GM15510 (cell line): ENCODE data around the gene TMC4.

ENCODE experiments used
- POLR2A ChIP-seq: IDR thresholded peaks from 3 replicates; pipeline ENCODE4 v1.6.1; 2011; ENCODE audit warnings: borderline replicate concordance; ENCODE audit not compliant: insufficient read length; ENCODE audit errors: extremely low read depth

Gene TMC4

DNA sequence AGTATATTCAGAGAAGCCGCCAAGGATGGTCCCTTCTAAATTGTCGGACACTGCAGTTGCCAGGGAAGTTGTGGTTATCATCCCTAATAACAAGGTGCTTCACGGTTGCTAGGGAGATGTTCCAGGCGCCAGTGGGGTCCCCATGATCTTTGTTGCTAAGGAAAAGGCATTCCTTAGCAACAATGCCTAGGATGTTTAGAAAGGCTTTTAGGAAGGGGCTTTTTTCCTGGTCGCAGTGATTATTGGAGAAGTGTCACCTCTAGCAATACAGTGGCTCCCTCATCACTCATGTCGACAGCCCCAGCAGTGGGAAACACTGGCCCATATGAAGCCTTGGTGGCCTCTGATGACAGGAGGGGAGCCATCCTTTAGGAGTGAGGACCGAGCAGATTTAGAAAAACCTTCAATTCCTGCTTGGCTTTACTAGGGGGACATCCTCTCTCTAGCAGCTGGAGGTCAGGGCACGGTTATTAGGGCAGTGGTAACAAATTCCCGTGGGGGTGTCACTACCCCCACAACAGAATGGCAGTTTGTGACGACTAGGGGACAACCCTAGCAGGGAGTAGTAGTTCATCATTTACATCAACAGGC is 6.4 kb upstream of the TMC4 start:
- no peak for TF ChIP-seq POLR2A

GRCh38 chr19:54178581-54179261 is 5.8 kb upstream of the TMC4 start:
- TF ChIP-seq POLR2A, result no peak

DNA sequence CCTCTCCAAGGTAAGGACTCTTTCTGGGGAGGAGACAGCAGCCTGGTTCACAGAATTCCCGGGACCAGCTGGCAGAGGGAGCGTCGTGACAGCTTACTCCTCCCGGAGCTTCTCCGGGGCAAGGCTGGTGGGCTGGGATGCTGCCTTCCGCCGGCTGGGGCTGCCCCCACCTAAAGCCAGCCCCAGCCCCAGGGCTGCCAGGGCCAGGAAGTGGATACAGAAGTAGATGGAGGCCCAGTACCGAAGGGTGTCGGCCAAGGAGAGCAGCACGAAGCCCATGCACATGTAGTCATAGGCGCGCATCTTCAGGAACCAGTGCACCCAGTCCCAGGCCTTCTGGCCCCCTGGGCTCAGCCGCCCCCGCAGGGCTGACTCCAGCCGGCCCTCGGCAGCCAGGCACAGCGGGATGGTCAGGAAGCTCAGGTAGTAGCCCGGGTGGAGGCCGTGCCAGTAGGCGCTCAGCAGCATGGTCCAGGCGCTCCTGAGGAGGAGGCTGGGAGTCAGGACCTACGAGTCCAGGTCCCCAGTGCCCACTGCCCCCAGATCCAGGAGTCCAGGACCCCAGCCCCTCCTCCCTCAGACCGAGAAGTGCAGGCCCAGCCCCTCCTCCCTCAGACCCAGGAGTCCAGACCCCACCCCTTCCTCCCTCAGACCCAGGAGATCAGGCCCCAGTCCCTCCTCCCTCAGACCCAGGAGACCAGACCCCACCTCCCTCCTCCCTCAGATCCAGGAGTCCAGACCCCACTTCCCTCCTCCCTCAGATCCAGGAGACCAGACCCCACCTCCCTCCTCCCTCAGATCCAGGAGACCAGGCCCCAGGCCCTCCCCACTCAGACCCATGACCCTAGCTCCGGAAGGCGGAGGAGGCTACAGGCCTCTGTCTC is 1.2 kb upstream of the TMC4 start:
- no peak for TF ChIP-seq POLR2A

GRCh38 chr19:54173359-54173699 is 369 bp upstream of the TMC4 start:
- no peak for TF ChIP-seq POLR2A

DNA sequence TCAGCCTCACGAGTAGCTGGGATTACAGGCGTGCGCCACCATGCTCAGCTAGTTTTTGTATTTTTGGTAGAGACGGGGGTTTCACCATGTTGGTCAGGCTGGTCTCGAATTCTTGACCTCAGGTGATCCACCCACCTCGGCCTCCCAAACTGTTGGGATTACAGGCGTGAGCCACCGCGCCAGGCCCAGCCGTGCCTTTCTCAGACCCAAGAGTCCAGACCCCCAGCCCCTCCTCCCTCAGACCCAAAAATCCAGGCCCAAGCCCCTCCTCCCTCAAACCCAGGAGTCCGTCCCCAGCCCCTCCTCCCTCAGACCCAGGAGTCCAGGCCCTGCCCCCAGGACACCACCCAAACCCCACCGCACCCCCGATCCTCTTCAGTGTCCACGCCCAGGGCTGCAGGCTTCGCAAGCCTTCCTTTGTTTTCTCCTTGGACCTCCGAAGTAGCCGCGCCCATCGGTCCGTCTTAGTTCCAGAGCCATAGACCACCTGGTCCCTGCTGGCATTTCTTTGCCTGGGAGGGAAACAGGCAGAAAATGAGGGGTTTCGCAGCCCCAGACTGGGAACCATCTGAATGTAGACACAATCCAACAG is 3.7 kb downstream of the TMC4 start:
- TF ChIP-seq POLR2A, result no peak

- no peak for TF ChIP-seq POLR2A
These were observed 4.6 kb downstream of the TMC4 start for GRCh38 chr19:54168174-54168917.

DNA sequence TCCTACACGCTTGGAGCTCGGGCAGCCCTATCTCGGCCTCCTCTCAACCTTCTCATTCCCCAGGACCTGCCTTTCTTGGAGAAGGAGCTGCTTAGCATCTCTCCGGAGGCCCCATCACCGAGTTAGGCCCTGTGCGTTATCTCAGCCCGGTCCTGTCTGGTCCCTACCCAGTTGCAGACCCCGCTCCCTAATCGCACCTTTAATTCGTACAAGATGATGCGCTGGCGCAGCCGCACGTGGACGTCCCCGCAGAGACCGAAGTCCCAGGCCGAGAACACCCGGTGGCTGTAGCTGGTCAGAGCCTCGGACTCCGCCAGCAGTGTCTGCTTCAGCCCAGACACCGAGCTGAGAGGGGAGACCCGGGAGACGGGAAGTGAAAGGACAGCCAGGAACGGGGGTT is 7.7 kb downstream of the TMC4 start:
- TF ChIP-seq POLR2A, result no peak

- TF ChIP-seq POLR2A, result no peak
These were observed 8.4 kb downstream of the TMC4 start for GRCh38 chr19:54164369-54165068.

GRCh38 chr19:54162884-54163283 is 10.1 kb downstream of the TMC4 start:
- no peak for TF ChIP-seq POLR2A

- no peak for TF ChIP-seq POLR2A
These were observed 10.6 kb downstream of the TMC4 start for GRCh38 chr19:54162241-54162805.

GRCh38 chr19:54160854-54161253 is 12.1 kb downstream of the TMC4 start:
- TF ChIP-seq POLR2A, result no peak

DNA sequence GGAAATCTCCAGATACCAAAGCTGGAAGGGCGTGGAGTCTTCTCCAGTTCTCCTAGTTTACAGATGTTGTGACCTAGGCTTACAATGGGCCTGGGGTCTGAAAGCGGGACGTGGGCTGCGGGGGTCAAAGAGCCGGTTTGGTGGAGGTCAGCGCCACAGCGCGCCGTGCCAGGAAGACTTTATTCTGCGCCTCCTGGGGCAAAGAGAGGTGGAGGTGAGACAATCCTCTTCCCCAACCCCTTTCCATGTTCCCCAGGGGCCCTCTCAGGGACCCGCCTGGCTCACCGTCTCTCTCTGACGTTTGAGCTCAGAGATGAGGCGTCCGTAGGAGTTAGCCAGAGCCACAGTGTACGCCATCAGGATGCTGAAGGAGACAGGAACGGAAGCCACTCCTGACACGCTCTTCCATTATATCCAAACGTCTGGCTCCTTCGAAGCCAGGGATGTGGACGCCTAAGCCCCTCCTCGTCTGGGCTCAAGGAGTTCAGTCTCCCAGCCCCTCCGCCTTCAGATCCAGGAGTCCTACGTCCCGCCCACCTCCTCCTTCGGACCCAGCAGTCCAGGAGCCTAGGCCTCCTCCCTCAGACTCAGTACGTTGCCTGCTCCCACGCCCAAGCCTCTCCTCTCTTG is 12.7 kb downstream of the TMC4 start:
- TF ChIP-seq POLR2A, result no peak
